ENCODE measurements around the gene ATF7IP.

The ATF7IP gene

GRCh38 chr12:14417715-14418114 lies 52.2 kb downstream of the ATF7IP start:
- DNase-seq, result no peak

DNA sequence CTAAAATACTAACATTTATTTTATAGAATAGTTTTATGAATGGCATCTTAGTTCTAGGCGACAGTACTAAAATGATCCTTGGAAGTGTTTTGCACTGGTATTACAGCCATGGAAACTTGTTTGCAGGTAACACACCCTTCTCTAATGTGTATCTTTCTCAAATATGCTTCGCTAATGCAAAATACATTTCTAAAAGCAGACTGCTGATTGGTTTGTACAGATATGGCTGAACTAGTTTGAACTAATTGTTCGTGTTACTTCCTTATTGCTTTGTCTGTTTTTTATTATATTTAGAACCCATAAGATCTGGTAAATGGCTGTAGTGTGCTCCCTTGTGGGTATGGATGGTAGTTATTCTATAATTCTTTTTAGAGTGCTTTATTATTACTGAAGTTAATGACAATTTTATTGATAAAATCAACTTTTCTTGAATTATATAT lies 53.0 kb downstream of the ATF7IP start:
- no peak for DNase-seq

DNA sequence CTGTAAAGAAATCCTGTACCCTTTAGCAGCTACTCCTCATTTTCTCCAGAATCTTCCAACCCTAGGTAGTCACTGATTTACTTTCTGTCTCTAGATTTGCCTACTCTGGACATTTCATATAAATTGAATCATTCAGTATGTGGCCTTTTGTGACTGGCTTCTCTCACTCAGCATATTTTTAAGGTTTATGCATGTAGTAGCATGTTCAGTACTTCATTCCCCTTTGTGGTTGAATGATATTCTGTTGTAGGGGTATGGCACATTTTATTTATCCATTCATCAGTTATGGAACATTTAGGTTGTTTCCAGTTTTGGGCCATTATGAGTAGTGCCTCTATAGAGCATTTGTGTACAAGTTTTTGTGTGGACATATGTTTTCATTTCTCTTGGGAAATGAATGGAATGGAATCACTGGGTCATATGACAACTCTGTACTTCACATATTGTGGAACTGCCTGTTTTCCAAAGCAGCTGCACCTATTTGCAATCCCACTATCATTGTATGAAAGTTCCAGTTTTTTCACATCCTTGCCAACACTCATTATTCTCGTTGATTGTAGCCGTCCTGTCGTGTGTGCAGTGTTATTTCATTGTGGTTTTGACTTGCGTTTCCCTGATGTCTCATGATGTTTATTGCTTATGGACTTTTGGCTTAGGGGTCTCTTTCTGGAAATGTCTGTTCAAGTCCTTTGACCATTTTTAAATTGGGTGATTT lies 57.2 kb downstream of the ATF7IP start:
- DNase-seq, result no peak

DNA sequence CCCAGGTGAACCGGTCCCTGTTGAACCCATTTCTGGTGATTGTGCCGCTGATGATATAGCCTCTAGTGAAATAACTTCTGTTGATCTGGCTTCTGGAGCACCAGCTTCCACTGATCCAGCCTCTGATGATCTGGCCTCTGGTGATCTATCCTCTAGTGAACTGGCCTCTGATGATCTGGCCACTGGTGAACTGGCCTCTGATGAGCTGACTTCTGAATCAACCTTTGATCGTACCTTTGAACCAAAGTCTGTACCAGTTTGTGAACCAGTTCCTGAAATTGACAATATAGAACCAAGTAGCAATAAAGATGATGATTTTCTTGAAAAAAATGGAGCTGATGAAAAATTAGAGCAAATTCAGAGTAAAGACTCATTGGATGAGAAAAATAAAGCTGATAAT lies 59.1 kb downstream of the ATF7IP start:
- DNase-seq, result no peak

- no peak for DNase-seq
Measured at GRCh38 chr12:14426792-14427191, 61.3 kb downstream of the ATF7IP start.

DNA sequence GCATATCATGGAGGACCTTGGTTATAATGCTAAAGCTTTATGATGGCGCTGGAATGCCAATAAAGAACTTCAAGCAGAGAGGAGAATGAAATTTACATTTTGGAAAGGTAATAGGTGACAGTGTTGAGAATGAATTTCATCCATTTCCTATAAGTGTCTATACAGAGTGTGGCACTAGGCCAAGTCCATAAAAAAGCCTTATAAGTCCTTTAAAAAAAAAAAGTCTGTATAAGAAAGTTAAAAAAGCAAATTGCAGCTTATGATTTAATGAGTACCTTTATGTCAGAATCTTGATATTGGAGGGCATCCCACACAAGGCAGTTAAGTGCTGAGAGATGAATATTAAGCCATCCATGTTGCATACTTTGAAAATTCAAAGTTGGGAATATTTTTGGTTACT lies 62.4 kb downstream of the ATF7IP start:
- no peak for DNase-seq

GRCh38 chr12:14430394-14430986 lies 65.0 kb downstream of the ATF7IP start:
- DNase-seq, result no peak

DNA sequence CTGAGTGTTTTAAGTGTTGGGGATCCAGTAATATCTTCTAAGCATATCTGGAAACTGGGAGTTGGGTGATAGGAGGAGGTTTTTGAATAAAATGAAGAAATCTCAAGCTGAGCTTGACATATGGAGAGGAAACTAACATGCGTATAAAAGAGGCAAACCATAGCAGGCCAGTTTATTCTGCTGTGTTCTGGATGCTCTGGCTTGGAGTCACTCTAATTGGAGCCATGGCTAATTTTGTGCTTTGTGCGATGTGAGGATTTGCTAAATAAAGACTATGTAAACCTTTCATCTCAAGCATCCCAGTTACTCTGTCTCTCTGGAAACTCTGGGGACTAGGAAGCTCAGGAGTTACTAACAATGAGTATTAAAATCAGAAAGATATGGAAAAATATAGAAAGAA lies 66.5 kb downstream of the ATF7IP start:
- DNase-seq, result no peak

DNA sequence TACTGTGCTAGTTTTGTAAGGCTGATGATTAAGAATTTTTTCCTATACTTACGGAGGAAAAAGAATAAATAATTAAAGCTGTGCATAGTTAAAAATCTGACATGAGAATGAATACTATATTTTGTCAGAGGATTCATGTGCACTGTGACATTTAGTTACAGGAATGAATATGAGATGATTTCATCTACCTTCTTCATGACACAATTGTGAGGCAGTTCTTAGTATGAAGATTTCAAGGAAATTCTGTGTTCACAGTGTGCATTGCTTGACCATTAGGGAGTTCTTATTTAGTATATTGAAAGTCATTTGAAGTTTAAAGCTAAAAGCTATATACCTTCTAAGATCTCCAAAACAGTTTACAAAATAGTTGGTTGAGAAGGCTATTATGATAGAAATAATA lies 70.1 kb downstream of the ATF7IP start:
- DNase-seq, result no peak

- DNase-seq, result no peak
Measured at GRCh38 chr12:14442221-14442881, 76.9 kb downstream of the ATF7IP start.

- no peak for DNase-seq
Measured at GRCh38 chr12:14443531-14443930, 78.0 kb downstream of the ATF7IP start.

- DNase-seq, result no peak
Measured at GRCh38 chr12:14450479-14450878, 85.0 kb downstream of the ATF7IP start.

- DNase-seq, result no peak
Measured at GRCh38 chr12:14452336-14452735, 86.9 kb downstream of the ATF7IP start.

DNA sequence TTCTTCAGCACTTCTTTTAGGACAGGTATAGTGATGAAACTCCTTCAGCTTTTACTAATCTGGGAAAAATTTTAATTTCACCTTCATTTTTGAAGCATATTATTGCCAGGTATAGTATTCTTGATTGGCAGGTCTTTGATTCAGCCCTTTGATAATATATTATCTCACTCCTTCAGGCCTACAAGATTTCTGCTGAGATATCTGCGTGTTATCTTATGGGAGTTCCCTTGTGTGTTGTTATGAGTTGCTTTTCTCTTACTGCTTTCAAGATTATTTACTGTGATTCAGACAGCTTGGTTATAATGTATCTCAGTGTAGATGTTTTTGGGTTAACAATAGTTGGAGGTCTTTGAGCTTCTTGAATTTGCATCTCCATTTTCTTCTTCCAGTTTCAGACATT lies 87.4 kb downstream of the ATF7IP start:
- no peak for DNase-seq

GRCh38 chr12:14454098-14454907 lies 88.8 kb downstream of the ATF7IP start:
- DNase-seq, result no peak

DNA sequence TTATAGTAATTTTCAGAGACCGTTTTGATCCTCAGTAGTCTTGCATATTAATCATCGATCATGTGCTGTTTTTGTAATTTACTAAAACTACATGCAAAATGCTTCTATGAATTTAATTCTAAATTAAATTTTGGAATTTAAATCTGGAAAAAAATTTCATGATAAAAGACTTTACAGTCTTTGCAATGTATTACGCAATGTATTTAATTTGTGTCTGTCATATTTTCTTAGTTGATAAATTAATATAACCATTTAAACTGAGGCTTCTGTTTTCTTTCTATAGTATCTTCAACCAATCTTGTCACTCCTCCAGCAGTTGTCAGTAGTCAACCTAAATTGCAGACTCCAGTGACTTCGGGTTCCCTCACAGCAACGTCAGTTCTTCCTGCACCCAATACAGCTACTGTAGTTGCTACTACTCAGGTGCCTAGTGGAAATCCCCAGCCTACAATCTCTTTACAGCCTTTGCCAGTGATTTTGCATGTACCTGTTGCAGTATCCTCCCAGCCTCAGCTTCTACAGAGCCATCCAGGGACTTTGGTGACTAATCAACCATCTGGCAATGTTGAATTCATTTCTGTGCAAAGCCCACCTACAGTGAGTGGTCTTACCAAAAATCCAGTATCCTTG lies 94.8 kb downstream of the ATF7IP start:
- no peak for DNase-seq

GRCh38 chr12:14471497-14471896 lies 106.0 kb downstream of the ATF7IP start:
- DNase-seq, result no peak

- DNase-seq, result no peak
Measured at GRCh38 chr12:14473707-14474287, 108.3 kb downstream of the ATF7IP start.

GRCh38 chr12:14479004-14479403 lies 113.5 kb downstream of the ATF7IP start:
- no peak for DNase-seq

GRCh38 chr12:14481201-14481600 lies 115.7 kb downstream of the ATF7IP start:
- DNase-seq, result no peak

DNA sequence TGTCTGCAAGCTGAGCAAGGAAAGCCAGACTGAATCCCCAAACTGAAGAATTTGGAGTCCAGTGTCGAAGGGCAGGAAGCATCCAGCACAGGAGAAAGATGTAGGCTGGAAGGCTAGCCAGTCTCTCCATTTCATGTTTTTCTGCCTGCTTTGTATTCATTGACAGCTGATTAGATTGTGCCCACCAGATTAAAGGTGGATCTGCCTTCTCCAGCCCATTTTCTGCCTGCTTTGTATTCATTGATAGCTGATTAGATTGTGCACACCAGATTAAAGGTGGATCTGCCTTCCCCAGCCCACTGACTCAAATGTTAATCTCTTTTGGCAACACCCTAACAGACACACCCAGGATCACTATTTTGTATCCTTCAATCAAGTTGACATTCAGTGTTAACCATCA lies 116.9 kb downstream of the ATF7IP start:
- no peak for DNase-seq

GRCh38 chr12:14482886-14483285 lies 117.4 kb downstream of the ATF7IP start:
- DNase-seq, result no peak

DNA sequence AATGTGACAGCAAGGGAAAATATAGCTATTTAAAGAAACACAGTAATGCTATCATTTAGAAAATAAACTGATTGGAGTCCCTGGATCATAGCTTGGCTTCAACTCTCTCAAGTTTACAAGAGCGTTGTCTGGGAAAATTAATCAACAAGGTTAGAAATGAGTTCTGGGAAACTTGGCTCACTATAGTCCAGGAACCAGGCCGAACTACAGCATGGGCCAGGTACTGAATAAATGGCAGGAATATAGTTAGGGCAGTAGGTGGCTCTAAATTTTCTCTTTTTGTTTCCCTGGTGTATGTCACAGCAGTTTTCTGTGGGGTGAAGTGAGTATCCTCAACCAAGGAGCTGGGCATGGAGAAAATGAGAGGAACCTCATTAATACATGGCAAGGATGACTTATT lies 129.8 kb downstream of the ATF7IP start:
- DNase-seq, result no peak

Measured in NCI-H187 treated with DMSO at 0.1 percent for 48 hours (cell line).